Hepatocyte (in vitro differentiated cells): Measurements from ENCODE around the gene DHPS.
"Not testable (repeated sequence)": the region's sequence is repeated elsewhere in the genome, so short reads cannot be mapped to it uniquely, and the experiment has no call there.

Experiments
- EZH2 ChIP-seq: fragments of 200-600 bp; sonication (generic); IDR thresholded peaks from 2 replicates; pipeline ENCODE4 v1.6.1; 2016; ENCODE audit warnings: antibody characterized with exemption, mild to moderate bottlenecking, borderline replicate concordance
- TF ChIP-seq, protein P1 (sequence below): fragments of 200-600 bp; sonication (generic); IDR thresholded peaks from 2 replicates; pipeline ENCODE4 v1.5.1; 2016; ENCODE audit warnings: antibody characterized with exemption, mild to moderate bottlenecking; ENCODE audit not compliant: poor library complexity

DNA sequence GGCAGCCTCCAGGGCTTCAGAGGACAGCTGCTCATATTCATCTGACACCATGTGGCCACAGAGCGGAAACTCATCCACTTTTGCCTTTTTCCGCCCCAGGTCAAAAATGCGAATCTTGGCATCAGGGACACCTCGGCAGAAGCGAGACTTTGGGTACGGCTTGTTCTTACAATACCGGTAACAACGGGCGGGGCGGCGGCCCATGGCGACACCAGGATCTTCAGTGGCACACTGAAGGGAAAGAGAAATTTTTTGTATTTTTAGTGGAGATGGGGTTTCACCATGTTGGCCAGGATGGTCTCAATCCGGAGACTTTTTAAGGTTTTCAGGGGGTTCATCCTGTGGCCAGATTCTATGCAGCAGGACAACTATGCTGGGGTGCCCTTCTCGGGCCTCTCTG is 38.0 kb downstream of the DHPS start:
- TF ChIP-seq, protein P1, sequence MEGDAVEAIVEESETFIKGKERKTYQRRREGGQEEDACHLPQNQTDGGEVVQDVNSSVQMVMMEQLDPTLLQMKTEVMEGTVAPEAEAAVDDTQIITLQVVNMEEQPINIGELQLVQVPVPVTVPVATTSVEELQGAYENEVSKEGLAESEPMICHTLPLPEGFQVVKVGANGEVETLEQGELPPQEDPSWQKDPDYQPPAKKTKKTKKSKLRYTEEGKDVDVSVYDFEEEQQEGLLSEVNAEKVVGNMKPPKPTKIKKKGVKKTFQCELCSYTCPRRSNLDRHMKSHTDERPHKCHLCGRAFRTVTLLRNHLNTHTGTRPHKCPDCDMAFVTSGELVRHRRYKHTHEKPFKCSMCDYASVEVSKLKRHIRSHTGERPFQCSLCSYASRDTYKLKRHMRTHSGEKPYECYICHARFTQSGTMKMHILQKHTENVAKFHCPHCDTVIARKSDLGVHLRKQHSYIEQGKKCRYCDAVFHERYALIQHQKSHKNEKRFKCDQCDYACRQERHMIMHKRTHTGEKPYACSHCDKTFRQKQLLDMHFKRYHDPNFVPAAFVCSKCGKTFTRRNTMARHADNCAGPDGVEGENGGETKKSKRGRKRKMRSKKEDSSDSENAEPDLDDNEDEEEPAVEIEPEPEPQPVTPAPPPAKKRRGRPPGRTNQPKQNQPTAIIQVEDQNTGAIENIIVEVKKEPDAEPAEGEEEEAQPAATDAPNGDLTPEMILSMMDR = not testable (repeated sequence)
- not testable (repeated sequence) for TF ChIP-seq EZH2
